Stimulated activated naive CD8-positive, alpha-beta T cell treated with anti-CD3 and anti-CD28 coated beads, Interleukin-15, Interleukin-2, amounts not matched to agents 100 U/mL and 50 U/mL, for 24 hours (primary cell): ENCODE measurements around the gene IQUB.
"Not testable (repeated sequence)": the region's sequence is repeated elsewhere in the genome, so short reads cannot be mapped to it uniquely, and the experiment has no call there.

Experiments
- ATAC-seq: fragments of 150-1000 bp; cut with Tn5 transposase; one replicate; pipeline ENCODE4 v1.10.0; 2021
- DNase-seq: peaks from one replicate; pipeline ENCODE4 v3.0.0; 2021

Gene IQUB

GRCh38 chr7:123415625-123416024 lies 118.8 kb downstream of the IQUB start:
- no peak for DNase-seq
- no peak for ATAC-seq

- DNase-seq (no peak), ATAC-seq (no peak)
These were observed 124.0 kb downstream of the IQUB start for GRCh38 chr7:123410273-123410904.

- not testable (repeated sequence) for ATAC-seq, DNase-seq
These were observed 126.4 kb downstream of the IQUB start for GRCh38 chr7:123407951-123408350.
